Parathyroid adenoma (tissue), 2 donors: Measurements from ENCODE around the gene MAN2B2.

Experiments used
- H2AFZ ChIP-seq: fragments of 300-600 bp; sonication (generic); one replicate; pipeline ENCODE4 v1.7.0; 2017; ENCODE audit warnings: antibody characterized with exemption, mild to moderate bottlenecking
- H3K27ac ChIP-seq: fragments of 300-600 bp; sonication (generic); one replicate; pipeline ENCODE4 v1.7.0; 2017
- H3K27me3 ChIP-seq: fragments of 300-600 bp; sonication (generic); one replicate; pipeline ENCODE4 v1.7.0; 2017; ENCODE audit warnings: low read length; ENCODE audit not compliant: control insufficient read depth, insufficient read depth
- H3K36me3 ChIP-seq: fragments of 300-600 bp; sonication (generic); one replicate; pipeline ENCODE4 v1.7.0; 2017; ENCODE audit warnings: low read length; ENCODE audit not compliant: control insufficient read depth, insufficient read depth
- H3K4me1 ChIP-seq: fragments of 300-600 bp; sonication (generic); one replicate; pipeline ENCODE4 v1.7.0; 2017; ENCODE audit warnings: control low read depth
- H3K4me2 ChIP-seq: fragments of 300-600 bp; sonication (generic); one replicate; pipeline ENCODE4 v1.7.0; 2017; ENCODE audit warnings: low read length
- H3K4me3 ChIP-seq: fragments of 300-600 bp; sonication (generic); one replicate; pipeline ENCODE4 v1.7.0; 2017; ENCODE audit warnings: low read depth, low read length
- H3K79me2 ChIP-seq: fragments of 300-600 bp; sonication (generic); one replicate; pipeline ENCODE4 v1.7.0; 2017; ENCODE audit warnings: control low read depth
- H3K9ac ChIP-seq: fragments of 300-600 bp; sonication (generic); one replicate; pipeline ENCODE4 v1.7.0; 2017; ENCODE audit warnings: mild to moderate bottlenecking
- H3K9me3 ChIP-seq: fragments of 300-600 bp; sonication (generic); one replicate; pipeline ENCODE4 v1.7.0; 2017; ENCODE audit warnings: low read length; ENCODE audit not compliant: control insufficient read depth
- CTCF ChIP-seq: fragments of 300-600 bp; sonication (generic); IDR thresholded peaks from one replicate; pipeline ENCODE4 v1.7.0; 2017; ENCODE audit warnings: antibody characterized with exemption, mild to moderate bottlenecking
- donor health status: primary hyperparathyroidism.

Gene MAN2B2

GRCh38 chr4:6565691-6566390, 9.1 kb upstream of the MAN2B2 start:
- Histone ChIP-seq H3K9ac (no peak overlapping the region), H3K4me1 (no peaks in the 10 kb centered on the region), H2AFZ (no peak overlapping the region), H3K27ac (no peak overlapping the region), H3K4me3 (no peak overlapping the region), H3K27me3 (peaks cover 9% of the 10 kb centered on the region), H3K4me2 (no peak overlapping the region), H3K79me2 (no peaks in the 10 kb centered on the region), H3K36me3 (no peaks in the 10 kb centered on the region), H3K9me3 (no peaks in the 10 kb centered on the region)
- no peak for TF ChIP-seq CTCF

GRCh38 chr4:6566391-6567190, 8.4 kb upstream of the MAN2B2 start:
- no peak overlapping the region for H3K4me3 ChIP-seq
- H3K9ac ChIP-seq, result no peak overlapping the region
- TF ChIP-seq CTCF, result no peak
- no peaks in the 10 kb centered on the region for H3K36me3 ChIP-seq
- H3K27me3 ChIP-seq, result peaks cover 9% of the 10 kb centered on the region
- H3K4me1 ChIP-seq, result no peaks in the 10 kb centered on the region
- H2AFZ ChIP-seq, result no peak overlapping the region
- no peaks in the 10 kb centered on the region for H3K9me3 ChIP-seq
- no peak overlapping the region for H3K27ac ChIP-seq
- no peak overlapping the region for H3K4me2 ChIP-seq
- H3K79me2 ChIP-seq, result no peaks in the 10 kb centered on the region

GRCh38 chr4:6567218-6567617, 7.8 kb upstream of the MAN2B2 start:
- H3K9me3 ChIP-seq, result no peaks in the 10 kb centered on the region
- no peaks in the 10 kb centered on the region for H3K79me2 ChIP-seq
- H3K4me2 ChIP-seq, result no peak overlapping the region
- H3K9ac ChIP-seq, result no peak overlapping the region
- no peaks in the 10 kb centered on the region for H3K4me1 ChIP-seq
- H3K36me3 ChIP-seq, result no peaks in the 10 kb centered on the region
- no peak for TF ChIP-seq CTCF
- no peak overlapping the region for H3K27ac ChIP-seq
- H3K4me3 ChIP-seq, result no peak overlapping the region
- peaks cover 9% of the 10 kb centered on the region for H3K27me3 ChIP-seq
- no peak overlapping the region for H2AFZ ChIP-seq

- no peak overlapping the region for H3K27ac ChIP-seq
- no peaks in the 10 kb centered on the region for H3K36me3 ChIP-seq
- TF ChIP-seq CTCF, result no peak
- no peaks in the 10 kb centered on the region for H3K9me3 ChIP-seq
- H3K79me2 ChIP-seq, result no peaks in the 10 kb centered on the region
- no peak overlapping the region for H3K9ac ChIP-seq
- no peak overlapping the region for H3K4me3 ChIP-seq
- no peak overlapping the region for H3K4me2 ChIP-seq
- no peaks in the 10 kb centered on the region for H3K4me1 ChIP-seq
- H3K27me3 ChIP-seq, result peaks cover 2% of the 10 kb centered on the region
- no peak overlapping the region for H2AFZ ChIP-seq
Observed at GRCh38 chr4:6568148-6568547, 6.8 kb upstream of the MAN2B2 start.
